CD4-positive, alpha-beta T cell treated with Interferon gamma for 1 hour (primary cell): Measurements from ENCODE around the gene CCDC158.
"Not testable (repeated sequence)": the region's sequence is repeated elsewhere in the genome, so short reads cannot be mapped to it uniquely, and the experiment has no call there.

Source experiments
- DNase-seq: peaks from one replicate; pipeline ENCODE4 v3.0.0-alpha.2; 2020

The CCDC158 gene

DNA sequence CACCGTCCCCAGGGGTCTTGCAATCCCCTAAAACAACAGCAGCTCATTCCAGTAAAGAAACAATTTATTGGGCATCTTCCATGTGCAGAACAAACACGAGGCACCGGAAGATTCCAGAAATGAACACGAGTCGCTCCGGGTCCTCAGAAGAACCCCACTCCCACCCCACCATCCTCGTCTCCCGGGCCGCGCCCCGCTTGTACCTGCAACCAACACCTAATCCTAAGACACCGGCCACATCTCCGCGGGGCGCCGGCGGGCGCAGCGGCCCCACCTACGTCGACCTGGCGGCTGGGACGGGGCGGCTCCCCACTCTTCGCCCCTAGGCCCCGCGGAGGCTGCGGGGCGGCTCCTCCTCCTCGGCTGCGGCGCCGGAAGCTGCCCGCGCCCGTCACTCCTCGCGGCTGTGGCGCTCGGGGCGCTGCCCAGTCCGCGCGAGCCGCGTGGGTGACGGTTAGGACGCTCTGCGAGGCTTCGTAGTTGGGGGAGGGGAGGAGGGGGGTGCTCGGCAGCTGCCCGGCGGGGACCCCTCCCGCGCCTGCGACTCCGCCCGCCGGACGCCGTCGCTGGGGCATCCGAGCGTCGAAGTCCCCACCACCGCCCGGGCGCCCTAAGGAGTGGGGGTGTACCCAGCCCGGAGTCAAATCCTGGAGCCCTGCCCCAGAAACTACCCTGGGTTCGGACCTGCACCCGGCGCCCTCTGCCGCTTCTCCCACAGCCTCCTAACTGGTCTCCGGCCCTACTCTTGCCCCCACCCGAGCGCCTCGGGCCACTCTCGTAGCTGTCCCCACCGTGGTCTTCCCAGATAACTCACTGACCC, at the start of gene CCDC158:
TSS of gene CCDC158 (minus strand) at position 380 of the 820 bp plus-strand sequence. CDS start 17,934 bp downstream, outside the sequence.
- DNase-seq, result no peak

DNA sequence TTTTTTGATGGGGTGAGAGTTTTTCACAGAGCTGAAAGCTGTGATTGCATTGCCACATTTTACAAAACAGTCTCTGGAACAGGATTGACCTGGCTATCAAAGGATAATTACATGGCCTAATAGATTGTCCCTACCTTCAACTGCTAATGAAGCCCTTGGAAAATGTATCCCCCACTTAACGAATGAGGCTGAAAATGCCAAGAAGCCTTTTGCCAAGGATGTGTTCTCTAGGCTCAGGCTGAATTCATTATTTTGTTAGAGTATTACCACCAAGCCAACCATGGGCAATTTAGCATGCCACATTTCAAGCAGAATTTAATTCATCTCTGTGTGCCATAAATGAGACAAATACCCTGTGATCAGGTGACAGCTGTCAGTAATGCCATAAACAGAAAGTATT, 49.6 kb upstream of the CCDC158 start:
- no peak for DNase-seq

DNA sequence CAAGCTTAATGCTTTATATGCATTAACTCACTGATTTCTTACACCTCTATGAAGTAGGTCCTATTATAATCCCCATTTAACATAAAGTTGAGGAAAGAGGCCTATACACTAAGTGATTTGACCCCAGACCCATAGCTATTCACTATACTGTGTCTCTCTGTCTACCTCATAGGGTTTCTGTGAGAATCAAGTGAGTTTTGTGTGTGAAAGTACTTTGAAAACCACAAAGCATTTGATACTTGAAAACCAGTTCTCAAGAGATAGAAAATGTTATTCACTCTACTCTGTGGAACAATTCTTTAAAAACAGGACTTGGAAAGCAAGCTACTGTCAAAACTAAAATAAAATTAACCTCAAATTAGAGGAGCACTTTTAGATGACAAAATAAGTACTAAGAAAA, 49.1 kb upstream of the CCDC158 start:
- no peak for DNase-seq

DNA sequence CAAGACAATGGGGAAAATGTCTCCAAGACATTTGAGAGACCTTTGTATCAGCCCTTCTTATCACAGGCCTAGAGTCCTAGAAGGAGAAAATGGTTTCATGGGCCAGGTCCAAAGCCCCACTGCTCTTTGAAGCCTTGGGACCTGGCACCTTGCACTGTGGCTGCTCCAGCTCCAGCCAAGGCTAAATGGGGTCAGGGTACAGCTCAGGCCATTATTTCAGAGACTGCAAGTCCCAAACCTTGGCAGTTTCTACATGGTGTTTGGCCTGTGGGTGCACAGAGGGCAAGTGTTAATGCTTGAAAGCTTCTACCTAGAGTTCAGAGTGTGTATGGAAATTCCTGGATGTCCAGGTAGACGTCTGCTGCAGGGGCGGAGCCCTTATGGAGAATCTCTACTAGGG, 42.6 kb upstream of the CCDC158 start:
- DNase-seq, result no peak

DNA sequence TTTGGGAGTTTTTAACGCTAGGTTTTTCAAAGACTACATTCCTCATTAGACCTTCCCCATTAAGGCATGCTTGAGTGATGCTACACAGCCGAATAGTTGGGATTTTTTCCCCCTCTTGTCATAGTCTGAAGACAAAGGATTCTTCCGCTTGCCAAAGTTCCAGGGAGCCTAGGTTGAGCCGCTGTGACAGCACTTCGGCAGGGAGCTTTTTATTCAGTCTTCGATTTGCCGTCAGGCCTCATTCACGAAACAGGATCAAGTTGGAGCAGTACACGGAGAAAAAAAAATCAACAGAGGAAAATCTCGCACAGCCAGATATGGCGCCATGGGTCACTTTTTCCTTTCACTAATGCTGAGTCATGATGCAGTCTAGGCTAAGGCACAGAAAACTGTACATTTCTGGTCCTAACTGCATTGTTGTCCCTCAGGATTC, 38.4 kb upstream of the CCDC158 start:
- no peak for DNase-seq

DNA sequence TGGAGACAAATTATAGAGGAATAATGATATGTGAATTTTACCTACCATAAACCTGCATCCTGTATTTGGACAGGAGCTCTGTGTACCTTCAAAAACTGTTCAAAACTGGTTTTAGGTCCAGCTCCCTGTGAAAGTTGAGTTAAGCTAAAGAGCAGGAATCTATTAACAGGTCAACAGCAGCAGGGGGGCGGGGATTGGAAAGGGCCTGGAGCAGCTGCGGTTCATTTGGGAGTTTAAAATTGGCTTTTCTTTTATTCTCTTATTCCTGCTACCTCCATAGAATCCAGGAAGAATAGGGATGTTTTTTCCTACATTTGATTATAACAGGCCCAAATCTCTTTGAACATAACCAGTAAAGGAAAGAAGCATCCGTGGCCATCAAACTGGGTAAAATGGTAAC, 37.9 kb upstream of the CCDC158 start:
- DNase-seq, result no peak

DNA sequence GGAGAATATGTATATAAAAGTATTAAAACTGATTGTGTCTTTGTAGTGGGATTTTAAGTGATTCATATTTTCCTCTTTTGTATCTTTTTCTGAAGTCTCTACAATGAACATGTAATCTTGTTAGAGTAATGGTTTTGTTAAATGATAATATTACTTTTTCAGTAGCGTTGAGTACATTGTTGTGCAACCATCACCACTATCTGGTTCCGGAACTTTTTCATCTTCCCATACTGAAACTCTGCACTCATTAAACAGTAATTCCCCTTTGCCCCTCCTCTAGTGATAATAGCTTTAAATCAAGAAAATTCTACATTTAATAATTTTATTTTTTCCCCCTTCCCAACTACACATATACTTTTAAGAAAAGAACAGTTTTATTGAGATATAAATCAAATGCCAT, 37.4 kb upstream of the CCDC158 start:
- no peak for DNase-seq

DNA sequence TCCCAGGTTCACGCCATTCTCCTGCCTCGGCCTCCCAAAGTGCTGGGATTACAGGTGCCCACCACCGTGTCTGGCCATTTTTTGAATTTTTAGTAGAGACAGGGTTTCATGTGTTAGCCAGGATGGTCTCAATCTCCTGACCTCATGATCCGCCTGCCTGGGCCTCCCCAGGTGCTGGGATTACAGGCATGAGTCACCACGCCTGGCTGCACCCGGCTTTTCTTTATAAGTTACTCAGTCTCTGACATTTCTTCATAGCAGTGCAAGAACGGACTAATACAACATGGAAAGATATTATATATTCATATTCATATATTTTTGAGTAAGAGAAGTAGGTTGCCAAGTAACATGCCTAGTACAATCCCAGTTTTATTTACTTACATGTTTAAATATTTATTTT, 36.9 kb upstream of the CCDC158 start:
- no peak for DNase-seq

DNA sequence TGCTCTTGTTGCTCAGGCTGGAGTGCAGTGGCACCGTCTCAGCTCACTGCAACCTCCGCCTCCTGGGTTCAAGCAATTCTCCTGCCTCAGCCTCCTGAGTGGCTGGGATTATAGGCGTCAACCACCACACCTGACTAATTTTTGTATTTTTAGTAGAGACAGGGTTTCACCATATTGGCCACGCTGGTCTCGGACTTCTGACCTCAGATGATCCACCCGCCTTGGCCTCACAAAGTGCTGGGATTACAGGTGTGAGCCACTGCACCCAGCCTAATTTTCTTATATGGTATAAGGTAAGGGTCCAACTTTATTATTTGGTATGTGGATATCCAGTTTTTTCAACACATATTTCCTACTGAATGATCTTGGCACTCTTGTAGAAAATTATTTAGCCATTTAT, 33.1 kb upstream of the CCDC158 start:
- not testable (repeated sequence) for DNase-seq

DNA sequence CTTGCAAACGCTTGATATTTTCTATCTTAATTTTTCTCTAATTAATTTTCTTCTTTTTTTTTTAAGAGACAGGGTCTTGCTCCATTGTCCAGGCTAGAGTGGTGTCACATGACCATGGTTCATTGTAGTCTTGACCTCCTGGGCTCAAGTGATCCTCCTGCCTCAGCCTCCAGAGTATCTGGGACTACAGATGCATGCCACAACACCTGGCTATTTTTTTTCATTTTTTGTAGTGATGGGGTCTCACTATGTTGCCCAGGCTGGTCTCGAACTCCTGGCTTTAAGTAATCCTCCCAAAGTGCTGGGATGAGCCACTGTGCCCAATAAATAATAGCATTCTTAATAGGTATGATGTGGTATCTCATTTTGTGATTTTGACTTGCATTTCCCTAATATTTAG, 32.3 kb upstream of the CCDC158 start:
- no peak for DNase-seq

DNA sequence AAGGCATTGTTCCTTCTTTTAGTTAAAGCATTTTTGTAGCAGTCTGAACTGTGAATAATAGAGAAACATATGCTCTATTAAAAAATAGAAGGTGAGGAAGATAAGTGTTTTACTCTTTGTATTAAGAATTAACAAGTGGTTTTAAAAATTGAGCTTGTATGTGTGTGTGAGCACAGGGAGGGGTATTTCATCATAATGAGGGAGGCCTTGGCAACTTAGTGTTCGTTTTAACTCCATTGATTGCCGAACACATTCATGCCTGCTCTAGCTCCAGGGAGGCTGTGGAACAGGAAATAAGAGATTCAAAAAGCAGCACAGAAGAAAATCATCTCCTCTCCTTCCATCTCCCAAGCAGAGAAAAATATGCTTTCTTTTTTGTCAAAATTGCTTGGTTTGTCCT, 28.9 kb upstream of the CCDC158 start:
- DNase-seq, result no peak

DNA sequence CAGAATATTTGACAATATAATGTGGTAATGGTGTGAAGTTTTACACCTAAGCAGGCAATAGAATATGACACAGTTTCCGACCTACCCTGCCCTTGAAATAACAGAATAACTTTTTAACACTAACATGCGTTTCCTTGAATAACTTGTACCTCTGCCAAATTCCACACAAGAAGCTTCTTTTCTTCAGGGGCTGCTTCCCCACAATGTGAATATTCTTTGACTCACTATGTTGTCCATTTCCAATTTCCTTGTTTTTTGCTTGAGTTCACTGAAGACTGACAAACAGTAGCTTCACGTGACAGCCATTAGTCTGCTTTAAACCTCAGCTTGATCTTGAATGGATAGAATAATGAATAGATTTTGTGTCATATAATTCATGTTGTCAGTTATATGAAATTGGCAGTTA, 28.4 kb upstream of the CCDC158 start:
- DNase-seq, result no peak

DNA sequence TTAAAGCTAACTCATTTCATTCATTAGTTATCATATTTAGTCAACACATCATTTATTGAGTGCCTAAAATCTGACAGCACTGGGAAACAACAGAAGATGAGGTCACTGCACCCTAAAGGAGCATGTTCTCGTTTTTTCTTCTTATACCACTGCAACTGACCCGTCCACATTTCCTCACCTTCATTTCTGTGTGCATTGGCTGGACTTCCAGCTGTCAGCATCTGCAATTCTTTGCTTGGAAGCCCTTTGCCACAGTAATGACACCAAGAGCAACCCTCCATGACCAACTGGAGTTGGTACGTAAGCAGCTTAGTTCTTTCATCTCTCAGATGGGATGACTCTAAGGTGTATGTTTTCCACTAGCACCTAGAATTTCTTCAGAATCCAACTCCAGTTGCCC, 27.3 kb upstream of the CCDC158 start:
- no peak for DNase-seq

DNA sequence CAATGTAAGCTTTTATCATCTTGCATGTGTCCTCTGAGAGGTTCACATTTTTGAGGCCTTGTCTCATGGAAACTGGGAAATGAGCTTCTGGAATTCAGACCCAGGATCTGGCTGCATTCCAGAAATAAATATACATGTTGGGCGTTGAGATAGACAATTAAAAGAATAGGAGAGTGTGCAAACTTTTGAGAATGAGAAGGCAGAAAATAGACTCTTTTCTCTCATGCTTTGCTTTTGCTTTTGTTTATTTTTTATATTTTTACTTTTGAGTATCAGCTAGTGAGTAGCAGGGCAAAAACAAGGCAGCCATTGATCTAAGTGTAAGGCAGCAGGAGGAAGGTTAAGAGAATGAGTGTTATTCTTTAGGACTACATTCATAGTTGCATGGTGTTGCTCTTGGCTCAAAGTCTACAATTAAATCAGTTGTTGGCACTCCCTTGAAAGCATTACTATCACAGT, 26.5 kb upstream of the CCDC158 start:
- no peak for DNase-seq

DNA sequence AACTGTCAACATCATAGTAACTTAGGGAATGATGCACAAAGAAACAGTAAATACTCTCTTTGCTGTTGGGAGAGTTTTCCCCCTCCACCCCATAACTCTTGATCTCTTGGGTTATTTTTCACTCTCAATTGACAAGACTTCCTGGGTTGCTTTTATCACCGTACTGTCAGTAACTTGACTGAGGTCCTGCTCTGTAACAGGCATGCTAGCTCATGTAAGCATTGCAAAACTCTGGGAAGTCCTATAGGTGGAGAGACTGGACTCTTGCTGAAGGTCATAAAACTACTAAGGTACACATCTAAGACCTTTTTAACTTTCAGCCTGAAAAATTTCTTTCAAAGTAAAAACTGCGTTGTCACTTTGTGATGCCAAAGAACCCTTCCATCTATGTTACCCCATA, 25.0 kb upstream of the CCDC158 start:
- no peak for DNase-seq

DNA sequence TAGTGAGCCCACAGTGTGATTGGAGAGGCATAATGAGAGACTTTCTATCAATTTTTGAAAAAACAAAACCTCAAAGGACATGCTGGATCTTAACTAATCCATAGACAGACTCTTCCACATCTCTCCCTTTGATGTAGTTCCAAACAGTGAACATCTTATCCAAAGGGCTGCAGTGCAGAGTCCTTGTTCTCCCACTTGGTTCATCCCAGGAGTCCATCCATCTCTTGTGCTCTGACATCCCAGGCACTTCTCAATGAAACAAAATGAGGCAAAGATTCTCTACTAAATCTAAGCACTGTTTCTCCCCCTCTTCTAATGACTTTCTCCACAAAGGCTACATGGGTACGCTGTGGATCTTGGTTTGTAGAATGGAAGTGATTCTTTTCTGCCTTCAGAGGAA, 22.4 kb upstream of the CCDC158 start:
- DNase-seq, result no peak

DNA sequence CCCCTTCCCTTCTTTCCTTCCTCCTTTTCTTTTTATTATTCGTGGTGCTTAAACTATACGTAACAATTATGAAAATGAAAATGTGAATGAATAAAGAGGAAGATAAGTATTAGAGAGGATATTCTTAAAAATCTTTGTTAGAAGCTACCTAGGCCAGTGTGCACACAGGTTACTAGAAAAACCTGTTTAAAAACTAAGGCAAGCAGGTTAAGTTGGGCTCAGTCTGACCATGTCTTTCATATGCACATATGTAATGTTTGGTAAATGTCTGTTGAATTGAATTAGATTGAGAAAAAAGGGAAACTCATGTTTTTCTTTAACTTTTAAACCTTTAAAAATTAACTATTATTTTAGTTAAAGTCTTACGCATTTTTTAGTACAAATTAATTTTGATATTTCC, 21.9 kb upstream of the CCDC158 start:
- no peak for DNase-seq

DNA sequence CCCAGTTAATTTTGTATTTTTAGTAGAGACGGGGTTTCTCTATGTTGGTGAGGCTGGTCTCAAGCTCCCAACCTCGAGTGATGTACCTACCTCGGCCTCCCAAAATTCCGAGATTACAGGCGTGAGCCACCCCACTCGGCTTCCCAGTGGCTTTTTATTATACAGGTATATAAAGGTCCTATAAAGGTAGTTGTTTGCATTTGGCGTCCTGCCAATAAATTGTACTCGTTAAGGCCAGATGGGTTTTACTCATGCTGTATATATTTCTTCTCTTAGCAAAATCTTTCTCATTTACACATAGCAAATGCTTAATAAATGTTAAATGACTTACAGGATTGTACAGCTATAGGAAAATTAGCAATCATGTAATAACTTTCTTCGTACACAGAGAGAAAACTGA, 20.9 kb upstream of the CCDC158 start:
- DNase-seq, result no peak

DNA sequence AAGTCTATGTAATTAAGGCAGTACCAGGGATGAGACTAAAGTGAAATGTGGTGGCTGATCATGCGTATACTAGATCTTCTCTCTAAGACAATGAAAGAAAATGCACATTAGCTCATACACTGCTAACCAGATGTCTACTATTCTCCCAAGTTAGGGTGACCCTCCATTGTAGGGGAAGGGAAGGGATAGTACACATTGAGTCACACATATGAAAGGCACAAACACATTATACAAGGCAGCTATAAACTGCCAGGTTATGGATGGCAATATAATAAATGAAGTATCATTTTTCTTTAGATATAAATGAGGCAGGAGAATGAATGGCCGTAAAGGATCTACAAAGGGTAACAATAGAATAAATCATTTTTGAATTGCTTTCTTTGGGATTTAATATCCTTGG, 18.6 kb upstream of the CCDC158 start:
- DNase-seq, result no peak

DNA sequence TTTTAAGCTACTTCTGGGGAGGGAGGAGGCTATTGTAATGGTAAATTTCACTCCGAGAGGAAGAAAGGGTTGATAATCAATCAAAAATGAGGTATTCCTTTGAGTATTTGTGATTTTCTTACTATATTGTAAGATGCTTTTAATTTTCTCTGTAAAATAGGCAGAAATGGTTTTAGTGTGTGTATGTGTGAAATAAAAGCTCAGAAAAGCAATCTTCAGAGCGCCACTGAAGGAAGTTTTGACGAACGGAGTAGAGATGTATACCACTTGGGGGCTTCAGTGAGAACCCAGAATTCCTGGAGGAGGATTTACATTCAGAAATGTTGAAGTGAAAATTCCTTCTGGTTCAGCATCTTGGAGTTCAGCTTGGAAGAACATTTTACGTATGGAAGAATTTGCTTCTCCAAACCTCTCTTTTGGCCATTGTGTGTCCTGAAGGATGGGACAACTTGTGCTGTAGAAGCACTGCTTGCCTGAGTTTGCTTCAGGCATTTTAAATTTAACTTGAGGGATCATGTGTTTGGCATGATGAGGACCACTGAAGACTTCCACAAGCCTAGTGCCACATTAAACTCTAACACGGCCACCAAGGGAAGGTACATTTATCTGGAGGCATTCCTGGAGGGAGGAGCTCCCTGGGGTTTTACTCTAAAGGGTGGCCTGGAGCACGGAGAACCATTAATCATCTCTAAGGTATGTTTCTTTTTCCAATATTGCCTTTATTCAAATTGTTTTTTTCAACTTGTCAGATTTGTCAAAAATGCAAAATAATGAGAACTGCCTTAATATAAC, 14.8 kb upstream of the CCDC158 start:
- DNase-seq, result no peak

DNA sequence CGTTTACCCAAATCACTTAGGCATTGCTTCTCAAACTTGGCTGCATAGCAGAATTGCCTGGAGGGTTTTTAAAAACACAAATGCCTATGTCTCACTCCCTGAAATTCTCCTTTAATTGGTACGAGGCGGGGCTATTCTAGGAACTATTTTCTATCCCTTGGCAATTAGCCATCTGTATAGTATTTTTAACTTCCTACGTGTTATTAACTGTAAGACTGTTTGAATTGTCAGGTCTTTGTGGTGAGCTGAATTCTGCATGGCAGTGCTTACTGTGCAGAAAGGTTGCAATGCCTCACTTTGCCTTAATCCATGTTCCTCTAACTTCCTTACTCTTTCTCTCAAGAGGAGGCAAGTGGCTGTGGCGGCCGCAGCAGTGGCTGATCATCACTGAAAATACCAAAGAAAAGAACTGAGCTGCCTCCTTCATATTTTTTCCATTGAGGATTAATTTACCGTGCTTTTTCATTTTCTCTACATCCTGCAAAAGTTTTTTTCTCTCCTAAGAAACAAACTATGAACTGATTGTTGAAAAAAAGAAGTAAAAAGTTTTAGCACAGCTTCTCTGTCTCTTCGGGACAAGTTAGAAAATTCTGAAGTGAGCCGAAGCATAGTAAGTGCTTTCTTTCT, 14.1 kb upstream of the CCDC158 start, which contains the start of gene SHROOM3:
TSS of gene SHROOM3 (plus strand) at position 329 of the 627 bp plus-strand sequence. CDS start 824 bp downstream, outside the sequence.
- no peak for DNase-seq

DNA sequence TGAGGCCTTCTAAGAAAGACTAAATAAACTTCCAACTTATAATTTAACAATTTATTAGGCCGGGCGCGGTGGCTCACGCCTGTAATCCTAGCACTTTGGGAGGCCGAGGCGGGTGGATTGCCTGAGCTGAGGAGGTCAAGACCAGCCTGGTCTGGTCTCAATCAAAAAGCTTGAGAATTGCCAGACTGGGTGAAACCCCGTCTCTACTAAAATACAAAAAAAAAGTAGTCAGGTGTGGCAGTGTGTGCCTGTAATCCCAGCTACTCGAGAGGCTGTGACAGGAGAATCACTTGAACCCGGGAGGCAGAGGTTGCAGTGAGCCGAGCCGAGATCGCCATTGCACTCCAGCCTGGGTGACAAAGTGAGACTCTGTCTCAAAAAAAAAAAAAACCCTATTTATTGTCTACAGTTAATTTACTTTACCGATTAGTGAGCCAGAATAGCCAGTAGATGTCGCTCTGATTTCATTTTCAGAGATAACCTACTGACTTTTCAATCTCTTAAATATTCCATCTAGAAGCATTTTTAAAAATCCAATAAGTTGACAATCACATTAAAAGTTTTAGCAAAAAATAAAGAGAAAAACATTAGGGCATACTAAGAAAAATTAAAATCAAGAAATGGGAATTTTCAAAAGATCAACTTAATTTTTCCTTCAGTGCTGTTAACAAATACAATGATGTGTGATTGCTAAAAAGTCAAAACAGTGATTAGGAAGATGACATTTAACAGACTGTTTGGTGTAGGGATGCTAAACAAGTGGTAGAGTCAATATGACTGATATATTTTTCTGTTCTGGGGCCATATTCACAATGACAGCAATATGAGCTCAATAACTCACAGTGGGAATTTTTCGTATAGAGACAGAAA, 9.8 kb upstream of the CCDC158 start:
- DNase-seq, result no peak

DNA sequence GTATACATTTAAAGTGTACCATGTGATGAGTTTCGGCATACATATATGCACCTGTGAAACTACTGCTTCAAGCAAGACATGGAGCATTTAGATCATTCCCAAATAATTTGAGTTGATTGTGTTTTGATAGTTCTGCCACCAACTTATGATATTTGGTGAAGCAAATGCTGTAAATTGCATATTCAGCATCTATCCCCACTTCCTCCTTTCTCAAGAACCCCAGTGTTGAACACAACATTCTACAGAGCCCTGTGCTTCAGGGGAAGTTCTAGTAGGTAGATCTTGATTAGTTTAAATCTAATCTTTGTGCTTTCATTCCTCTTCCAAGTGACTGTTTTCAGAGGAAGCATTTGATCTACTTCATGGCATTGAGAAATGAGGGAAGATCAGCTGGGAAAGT, 8.7 kb upstream of the CCDC158 start:
- no peak for DNase-seq
